Retinal pigment epithelial cell (primary cell): Measurements from ENCODE around the gene ISCU.
"Not testable (repeated sequence)": the region's sequence is repeated elsewhere in the genome, so short reads cannot be mapped to it uniquely, and the experiment has no call there.

Experiments used
- DNase-seq: peaks from one replicate; pipeline ENCODE4 v3.0.0-alpha.2; 2010; ENCODE audit warnings: low read depth
- H3K4me3 ChIP-seq: 2 replicates; pipeline ENCODE4 v1.5.1; 2011; ENCODE audit warnings: mild to moderate bottlenecking, low read length, control low read depth, moderate library complexity
- TF ChIP-seq, protein P1 (sequence below): conservative IDR thresholded peaks from 2 replicates; pipeline ENCODE4 v1.5.1; 2011; ENCODE audit warnings: low read depth, low read length, control low read depth, inconsistent platforms

The ISCU gene

DNA sequence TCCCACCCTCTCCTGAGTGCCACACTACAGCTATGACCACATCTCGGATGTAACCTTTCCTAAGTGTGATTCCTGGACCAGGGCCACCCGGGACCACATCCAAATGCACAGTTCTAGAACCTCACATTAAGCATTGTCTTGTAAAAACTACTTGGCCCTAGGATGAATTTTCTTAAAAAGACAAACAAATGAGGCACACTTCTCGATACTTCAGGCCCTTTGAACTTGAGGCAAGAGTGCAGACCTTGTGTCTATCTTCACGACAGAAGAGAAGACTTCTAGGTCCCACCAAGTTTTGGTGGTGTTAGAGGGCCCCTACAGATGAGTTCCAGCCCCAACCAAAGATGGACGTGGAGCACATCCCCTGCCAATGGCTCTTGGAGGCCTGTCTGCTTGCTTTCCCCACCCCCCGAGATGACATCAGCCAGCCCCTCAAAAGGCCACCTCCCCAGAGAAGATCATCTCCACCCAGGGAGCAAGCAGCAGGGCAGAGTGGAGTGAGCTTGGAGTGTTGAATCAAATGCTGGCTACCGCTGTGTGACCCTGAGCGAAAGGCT is 9.3 kb downstream of the ISCU start:
- TF ChIP-seq, protein P1, sequence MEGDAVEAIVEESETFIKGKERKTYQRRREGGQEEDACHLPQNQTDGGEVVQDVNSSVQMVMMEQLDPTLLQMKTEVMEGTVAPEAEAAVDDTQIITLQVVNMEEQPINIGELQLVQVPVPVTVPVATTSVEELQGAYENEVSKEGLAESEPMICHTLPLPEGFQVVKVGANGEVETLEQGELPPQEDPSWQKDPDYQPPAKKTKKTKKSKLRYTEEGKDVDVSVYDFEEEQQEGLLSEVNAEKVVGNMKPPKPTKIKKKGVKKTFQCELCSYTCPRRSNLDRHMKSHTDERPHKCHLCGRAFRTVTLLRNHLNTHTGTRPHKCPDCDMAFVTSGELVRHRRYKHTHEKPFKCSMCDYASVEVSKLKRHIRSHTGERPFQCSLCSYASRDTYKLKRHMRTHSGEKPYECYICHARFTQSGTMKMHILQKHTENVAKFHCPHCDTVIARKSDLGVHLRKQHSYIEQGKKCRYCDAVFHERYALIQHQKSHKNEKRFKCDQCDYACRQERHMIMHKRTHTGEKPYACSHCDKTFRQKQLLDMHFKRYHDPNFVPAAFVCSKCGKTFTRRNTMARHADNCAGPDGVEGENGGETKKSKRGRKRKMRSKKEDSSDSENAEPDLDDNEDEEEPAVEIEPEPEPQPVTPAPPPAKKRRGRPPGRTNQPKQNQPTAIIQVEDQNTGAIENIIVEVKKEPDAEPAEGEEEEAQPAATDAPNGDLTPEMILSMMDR, result no peak
- no peak overlapping the region for H3K4me3 ChIP-seq
- no peak for DNase-seq

DNA sequence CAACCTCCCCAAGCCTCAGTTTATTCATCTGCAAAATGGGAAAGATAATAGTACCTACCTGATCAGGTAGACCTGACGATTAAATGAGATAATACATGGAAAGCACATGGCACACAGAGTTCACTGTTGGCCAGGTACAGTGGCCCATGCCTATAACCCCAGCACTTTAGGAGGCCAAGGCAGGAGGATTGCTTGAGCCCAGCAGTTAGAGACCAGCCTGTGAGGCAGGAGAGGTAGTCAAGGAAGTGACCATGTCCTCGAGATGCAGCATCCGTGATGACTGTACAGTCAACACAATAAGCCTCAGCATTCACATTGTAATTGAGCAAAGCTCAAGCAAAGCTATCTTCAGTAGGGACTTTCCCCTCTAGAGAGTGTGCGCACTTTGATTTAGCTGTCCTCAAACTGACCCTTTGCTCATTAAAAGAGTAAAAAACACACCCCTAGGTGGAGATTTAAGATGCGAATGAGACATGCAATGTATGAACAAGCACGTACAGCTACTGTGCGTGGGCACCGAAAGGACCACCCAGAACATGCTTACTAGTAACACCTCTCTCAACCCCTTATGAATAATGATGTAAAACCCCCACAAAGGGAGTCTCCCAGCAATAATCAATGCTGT is 9.9 kb downstream of the ISCU start:
- DNase-seq, result no peak
- H3K4me3 ChIP-seq, result no peak overlapping the region
- TF ChIP-seq, protein P1, result no peak

DNA sequence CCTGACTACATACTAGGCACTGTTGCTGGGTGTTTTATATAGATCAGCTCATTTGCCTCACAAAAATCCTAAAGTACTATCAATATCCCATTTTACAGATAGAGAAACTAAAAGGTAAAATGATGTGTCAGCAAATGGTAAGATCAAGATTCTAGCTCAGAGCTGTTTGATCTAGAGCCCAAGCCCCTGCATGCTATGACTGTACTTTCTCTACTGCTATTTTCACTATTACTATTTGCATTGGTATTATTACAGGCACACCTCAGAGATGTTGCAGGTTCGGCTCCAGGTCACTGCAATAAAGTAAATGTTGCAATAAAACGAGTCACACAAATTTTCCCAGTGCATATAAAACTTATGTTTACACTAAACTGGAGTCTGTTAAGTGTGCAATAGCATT is 10.9 kb downstream of the ISCU start:
- TF ChIP-seq, protein P1, result no peak
- no peak for DNase-seq
- no peak overlapping the region for H3K4me3 ChIP-seq

DNA sequence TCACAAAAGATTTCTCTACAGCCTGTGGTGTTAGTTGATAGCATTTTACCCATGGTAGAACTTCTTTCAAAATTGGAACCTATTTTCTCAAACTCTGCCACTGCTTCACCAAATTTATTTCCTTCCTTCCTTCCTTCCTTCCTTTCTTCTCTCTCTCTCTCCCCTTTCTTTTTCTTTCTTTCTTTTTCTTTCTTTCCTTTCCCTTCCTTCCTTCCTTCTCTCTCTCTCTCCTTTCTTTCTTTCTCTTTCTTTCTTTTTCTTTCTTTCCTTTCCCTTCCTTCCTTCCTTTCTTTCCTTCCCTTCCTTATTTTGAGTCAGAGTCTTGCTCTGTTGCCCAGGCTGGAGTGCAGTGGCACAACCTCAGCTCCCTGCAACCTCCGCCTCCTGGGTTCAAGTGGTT is 11.9 kb downstream of the ISCU start:
- not testable (repeated sequence) for DNase-seq, H3K4me3 ChIP-seq

DNA sequence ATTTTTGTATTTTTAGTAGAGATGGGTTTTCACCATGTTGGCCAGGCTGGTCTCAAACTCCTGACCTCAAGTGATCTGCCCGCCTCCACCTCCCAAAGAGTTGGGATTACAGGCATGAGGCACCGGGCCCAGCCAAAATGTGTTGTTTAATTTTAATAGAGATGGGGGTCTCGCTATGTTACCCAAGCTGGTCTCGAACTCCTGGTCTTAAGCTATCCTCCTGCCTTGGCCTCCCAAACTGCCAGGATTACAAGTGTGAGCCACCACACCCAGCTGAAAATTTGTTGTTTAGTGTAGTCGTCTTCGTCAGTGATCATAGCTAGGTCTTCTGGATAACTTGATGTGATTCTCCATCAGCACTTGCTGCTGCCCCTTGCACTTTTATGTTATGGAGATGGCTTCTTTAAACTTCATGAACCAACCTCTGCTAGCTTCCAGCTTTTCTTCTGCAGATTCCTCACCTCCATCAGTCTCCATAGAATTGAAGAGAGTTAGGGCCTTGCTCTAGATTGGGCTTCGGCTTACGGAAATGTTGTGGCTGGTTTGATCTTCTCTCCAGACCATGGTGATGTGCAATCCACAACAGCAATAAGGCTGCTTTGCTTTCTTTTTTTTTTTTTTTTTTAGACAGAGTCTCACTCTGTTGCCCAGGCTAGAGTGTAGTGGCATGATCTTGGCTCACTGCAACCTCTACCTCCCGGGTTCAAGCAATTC is 13.0 kb downstream of the ISCU start:
- DNase-seq, result no peak
- H3K4me3 ChIP-seq, result no peak overlapping the region
- TF ChIP-seq, protein P1, result no peak

DNA sequence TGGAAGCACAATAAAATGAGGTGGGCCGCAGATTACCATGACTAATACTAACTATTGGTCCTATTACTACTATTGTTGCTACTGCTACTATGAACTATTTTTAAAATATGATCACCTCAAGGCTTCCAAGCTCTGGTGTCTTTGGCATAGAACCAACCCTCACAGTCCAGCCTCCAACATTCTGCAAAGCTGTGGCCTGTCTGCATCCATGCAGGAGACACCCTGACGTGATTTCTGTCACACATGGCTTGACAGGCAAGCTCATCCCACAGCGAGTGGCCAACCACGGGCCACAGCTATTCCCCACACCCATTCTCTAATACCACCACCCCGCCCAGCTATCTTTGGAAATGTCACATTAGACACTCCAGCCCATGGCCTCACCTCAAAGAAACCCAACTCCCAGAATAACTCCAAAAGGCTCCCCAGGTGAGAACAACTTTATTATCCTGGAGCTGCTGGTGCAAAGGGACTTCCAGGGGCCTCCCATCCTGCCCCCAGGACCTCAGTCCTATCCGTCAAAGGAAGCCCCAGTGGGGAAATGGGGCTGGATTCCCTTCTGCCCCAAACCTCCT is 14.4 kb downstream of the ISCU start:
- H3K4me3 ChIP-seq, result no peak overlapping the region
- no peak for DNase-seq
- TF ChIP-seq, protein P1, result no peak

DNA sequence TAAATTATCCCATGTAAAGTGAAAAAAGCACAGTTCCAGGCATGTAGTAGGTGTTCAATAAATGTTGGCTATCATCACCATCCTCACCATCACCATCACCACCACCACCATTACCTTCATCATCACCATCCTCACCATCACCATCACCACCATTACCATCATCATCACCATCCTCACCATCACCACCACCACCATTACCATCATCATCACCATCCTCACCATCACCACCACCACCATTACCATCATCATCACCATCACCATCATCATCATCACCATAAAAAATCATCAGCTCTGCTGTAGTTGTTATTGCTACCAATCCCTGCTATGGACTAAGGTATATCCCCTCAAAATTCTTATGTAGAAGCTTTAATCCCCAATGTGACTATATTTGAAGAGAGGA is 15.1 kb downstream of the ISCU start:
- TF ChIP-seq, protein P1, result no peak
- no peak for DNase-seq
- no peak overlapping the region for H3K4me3 ChIP-seq
